Measurements from ENCODE around the gene PHC2.

PHC2 gene

GRCh38 chr1:33384040-33384812 is 46.7 kb downstream of the PHC2 start:
- no peaks in the 10 kb centered on the region for H3K9me3 ChIP-seq (replicated peaks; ENCODE audit: insufficient read depth, low read length)
- no peak overlapping the region for H3K4me2 ChIP-seq (ENCODE audit: low read depth, low read length)
- TF ChIP-seq EZH2 (optimal IDR thresholded peaks at IDR 0.05; ENCODE audit: low read depth, low read length): no peak
- no peak for TF ChIP-seq CTCF (IDR thresholded peaks at IDR 0.05; ENCODE audit: low read length)
- no peak for TF ChIP-seq EZH2phosphoT487 (IDR thresholded peaks at IDR 0.05; ENCODE audit: low read length)
- H3K27ac ChIP-seq (ENCODE audit: low read length): no peak overlapping the region
- H3F3A ChIP-seq (ENCODE audit: insufficient read depth, low read length): no peaks in the 10 kb centered on the region
- no peaks in the 10 kb centered on the region for H3K27me3 ChIP-seq (replicated peaks; ENCODE audit: insufficient read depth, low read length)
- DNase-seq: no peak
- no peak overlapping the region for H2AFZ ChIP-seq (ENCODE audit: low read length)
- no peak overlapping the region for H3K4me3 ChIP-seq (ENCODE audit: low read length)
- H4K20me1 ChIP-seq (ENCODE audit: insufficient read depth, low read length): no peaks in the 10 kb centered on the region
- H3K9me2 ChIP-seq (replicated peaks; ENCODE audit: insufficient read depth, low read length): no peaks in the 10 kb centered on the region
- no peaks in the 10 kb centered on the region for H3K36me3 ChIP-seq (replicated peaks; ENCODE audit: insufficient read depth, low read length)
- H3K4me1 ChIP-seq (ENCODE audit: low read length): no peaks in the 10 kb centered on the region
- no peak overlapping the region for H3K9ac ChIP-seq (ENCODE audit: low read length)
- no peaks in the 10 kb centered on the region for H3K79me2 ChIP-seq (ENCODE audit: low read length)

DNA sequence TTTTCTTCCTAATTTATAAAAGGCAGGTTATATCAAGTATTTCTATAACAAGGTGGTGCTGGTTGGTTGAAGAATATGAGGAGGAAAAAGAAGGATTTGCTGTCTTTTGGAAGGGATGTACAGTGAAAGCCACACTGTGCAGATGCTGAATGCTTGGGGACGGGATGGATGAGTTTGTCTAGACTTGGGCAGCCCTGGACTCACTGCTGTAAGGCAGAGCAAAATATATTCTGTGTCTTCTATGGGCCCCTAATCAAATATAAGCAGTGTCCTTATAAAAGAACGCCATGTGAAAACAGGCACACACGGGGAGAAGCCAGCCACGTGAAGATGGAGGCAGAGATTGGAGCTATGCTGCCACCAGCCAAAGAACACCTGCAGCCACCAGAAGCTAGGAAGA is 47.4 kb downstream of the PHC2 start:
- Histone ChIP-seq H3K4me2 (ENCODE audit: low read depth, low read length) (no peak overlapping the region), H3K79me2 (ENCODE audit: low read length) (no peaks in the 10 kb centered on the region), H3K9me3 (replicated peaks; ENCODE audit: insufficient read depth, low read length) (no peaks in the 10 kb centered on the region), H3F3A (ENCODE audit: insufficient read depth, low read length) (no peaks in the 10 kb centered on the region), H3K4me3 (ENCODE audit: low read length) (no peak overlapping the region), H4K20me1 (ENCODE audit: insufficient read depth, low read length) (no peaks in the 10 kb centered on the region), H3K36me3 (replicated peaks; ENCODE audit: insufficient read depth, low read length) (no peaks in the 10 kb centered on the region), H3K4me1 (ENCODE audit: low read length) (no peaks in the 10 kb centered on the region), H2AFZ (ENCODE audit: low read length) (no peak overlapping the region), H3K27me3 (replicated peaks; ENCODE audit: insufficient read depth, low read length) (no peaks in the 10 kb centered on the region), H3K27ac (ENCODE audit: low read length) (no peak overlapping the region), H3K9me2 (replicated peaks; ENCODE audit: insufficient read depth, low read length) (no peaks in the 10 kb centered on the region), H3K9ac (ENCODE audit: low read length) (no peak overlapping the region)
- TF ChIP-seq EZH2phosphoT487 (IDR thresholded peaks at IDR 0.05; ENCODE audit: low read length) (no peak), EZH2 (optimal IDR thresholded peaks at IDR 0.05; ENCODE audit: low read depth, low read length) (no peak), CTCF (IDR thresholded peaks at IDR 0.05; ENCODE audit: low read length) (no peak)
- no peak for DNase-seq

DNA sequence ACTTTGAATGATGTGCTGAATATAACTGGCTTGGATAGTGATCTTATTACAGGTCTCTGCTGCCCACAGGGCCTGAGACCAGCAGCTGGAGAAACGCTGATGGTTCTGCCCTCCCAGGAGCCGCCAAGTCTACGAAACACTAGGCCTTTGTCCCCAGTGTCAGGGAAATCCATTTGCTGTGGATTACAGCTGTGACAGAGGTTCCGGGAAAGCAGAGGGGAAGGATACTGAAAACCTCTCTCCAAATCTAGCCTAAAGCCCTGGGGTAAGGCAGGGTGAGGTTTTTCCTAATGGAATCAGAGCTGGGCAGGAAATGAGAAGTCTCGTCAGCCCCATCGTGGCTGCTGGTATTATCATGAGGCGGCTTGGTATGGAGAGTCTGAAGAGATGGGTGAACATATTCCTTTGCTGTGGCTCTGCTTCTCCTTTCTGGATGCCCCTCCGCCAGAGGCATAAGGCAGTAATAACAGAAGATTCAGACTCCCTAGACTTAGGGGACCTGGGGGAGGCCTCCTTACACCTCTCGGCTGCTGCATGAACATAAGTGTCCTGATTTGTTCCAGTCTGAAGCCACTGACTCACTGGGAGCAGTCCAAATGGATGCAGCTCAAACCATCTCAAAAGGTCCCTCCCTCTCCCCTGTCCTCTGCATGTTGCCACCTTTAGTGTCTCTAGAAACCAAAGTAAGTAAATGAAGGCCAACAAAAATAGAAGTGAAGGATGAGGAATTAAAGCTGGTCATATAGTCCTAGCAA is 48.1 kb downstream of the PHC2 start:
- Histone ChIP-seq H3K9ac (ENCODE audit: low read length) (no peak overlapping the region), H3K27me3 (replicated peaks; ENCODE audit: insufficient read depth, low read length) (no peaks in the 10 kb centered on the region), H3K36me3 (replicated peaks; ENCODE audit: insufficient read depth, low read length) (no peaks in the 10 kb centered on the region), H3F3A (ENCODE audit: insufficient read depth, low read length) (no peaks in the 10 kb centered on the region), H3K4me3 (ENCODE audit: low read length) (no peak overlapping the region), H3K27ac (ENCODE audit: low read length) (no peak overlapping the region), H3K4me1 (ENCODE audit: low read length) (no peaks in the 10 kb centered on the region), H3K4me2 (ENCODE audit: low read depth, low read length) (no peak overlapping the region), H3K9me3 (replicated peaks; ENCODE audit: insufficient read depth, low read length) (no peaks in the 10 kb centered on the region), H3K79me2 (ENCODE audit: low read length) (no peaks in the 10 kb centered on the region), H2AFZ (ENCODE audit: low read length) (no peak overlapping the region), H3K9me2 (replicated peaks; ENCODE audit: insufficient read depth, low read length) (no peaks in the 10 kb centered on the region), H4K20me1 (ENCODE audit: insufficient read depth, low read length) (no peaks in the 10 kb centered on the region)
- no peak for DNase-seq
- TF ChIP-seq EZH2 (optimal IDR thresholded peaks at IDR 0.05; ENCODE audit: low read depth, low read length): no peak
- TF ChIP-seq CTCF (IDR thresholded peaks at IDR 0.05; ENCODE audit: low read length): no peak
- TF ChIP-seq EZH2phosphoT487 (IDR thresholded peaks at IDR 0.05; ENCODE audit: low read length): no peak
